ENCODE measurements around the gene TBL1XR1. TPM values are rescaled to one million over a fixed set of nuclear protein-coding genes. Genes with fewer than 3 reads are reported as not detected.

The TBL1XR1 gene
- total RNA-seq, 1 donor from 2014 or later = 90.8 TPM

DNA sequence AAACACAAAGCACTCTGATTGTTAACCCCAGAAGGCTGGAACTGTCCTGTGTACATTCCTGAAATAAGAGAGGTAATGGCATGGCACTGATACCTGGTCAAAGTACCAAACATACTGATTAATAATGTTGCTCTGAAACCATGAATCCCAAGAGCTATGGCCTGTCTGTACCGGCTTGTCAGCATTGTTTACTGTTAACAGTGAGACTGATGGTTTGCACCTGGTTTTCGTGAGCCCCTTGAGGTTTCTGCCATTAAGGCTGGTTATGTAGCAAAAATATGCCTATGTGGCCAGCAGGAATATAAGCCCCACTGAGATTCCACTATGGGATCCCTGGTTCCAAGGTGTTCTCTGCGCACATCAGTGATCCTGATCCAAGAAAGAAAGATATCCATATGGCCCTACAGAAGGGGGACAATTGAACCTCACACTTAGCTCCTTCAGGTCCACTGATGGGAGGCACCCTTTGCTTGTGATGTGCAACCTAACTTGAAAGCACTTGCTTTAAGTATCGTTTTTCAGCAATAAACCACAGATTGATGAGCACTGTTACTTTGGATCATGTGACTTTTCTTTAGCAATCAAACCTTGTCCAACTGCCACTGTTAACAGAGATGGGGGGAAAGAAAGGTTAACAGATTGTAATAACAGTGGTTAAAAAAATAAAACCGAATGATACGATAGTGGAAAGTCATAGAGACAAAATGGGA is 65.2 kb downstream of the TBL1XR1 start:
- intact Hi-C loops (cut with DNase I) = no loop called here
- DNase-seq (no peak), ATAC-seq (ENCODE audit: poor library complexity) (no peak)

DNA sequence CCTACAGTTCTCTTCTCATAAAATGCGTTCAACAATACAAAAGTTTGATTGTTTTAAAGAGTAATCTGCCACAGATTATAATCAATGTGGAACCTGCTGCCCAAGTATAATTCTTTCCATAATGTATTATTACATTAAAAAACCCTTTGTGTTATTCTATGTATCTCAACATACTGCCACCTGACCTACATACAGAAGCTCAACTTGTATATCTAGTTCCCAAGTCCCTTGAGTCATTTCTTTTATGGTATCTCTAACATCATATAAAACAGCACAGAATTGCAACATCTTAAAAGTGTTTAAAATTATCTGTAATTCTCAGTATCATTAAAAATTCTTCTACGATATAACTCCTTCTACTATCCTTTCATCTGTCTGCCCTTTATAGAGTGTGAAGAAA is 70.3 kb downstream of the TBL1XR1 start:
- ATAC-seq (ENCODE audit: poor library complexity) (no peak), DNase-seq (no peak)
- intact Hi-C loops (cut with DNase I) = no loop called here

DNA sequence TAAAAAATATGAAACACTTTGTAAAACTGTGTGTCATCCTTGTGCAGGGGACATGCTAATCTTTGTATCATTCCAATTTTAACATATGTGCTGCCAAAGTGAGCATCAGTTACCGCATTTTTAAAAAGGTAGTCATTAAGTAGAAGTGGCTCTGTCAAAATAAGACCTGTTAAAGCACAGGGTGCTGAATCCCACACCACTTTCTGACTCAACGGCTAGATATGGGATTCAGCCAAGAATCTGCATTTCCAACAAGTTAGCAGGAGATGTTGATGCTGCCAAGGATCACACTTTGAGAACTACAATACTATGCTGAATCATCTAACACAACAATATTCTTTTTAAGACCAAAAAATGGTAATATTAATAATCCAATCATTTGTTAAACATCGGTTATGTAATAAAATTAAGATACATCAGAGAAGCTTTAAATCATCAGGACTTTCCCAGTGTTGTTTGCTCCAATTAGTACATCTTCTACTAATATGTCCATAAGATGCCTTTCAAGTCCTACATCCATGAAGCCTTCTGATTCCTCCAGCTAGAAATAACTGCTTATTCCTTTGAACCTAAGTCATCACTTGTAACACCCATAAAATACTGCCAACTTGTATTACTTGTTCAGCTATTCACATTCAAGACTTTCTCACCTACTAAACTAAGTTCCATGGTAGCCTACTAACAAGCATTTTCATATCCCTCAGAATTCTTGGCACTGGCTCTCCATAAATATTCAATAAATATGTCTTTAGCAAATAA is 71.1 kb downstream of the TBL1XR1 start:
- ATAC-seq (ENCODE audit: poor library complexity) = peak; percentile 83

DNA sequence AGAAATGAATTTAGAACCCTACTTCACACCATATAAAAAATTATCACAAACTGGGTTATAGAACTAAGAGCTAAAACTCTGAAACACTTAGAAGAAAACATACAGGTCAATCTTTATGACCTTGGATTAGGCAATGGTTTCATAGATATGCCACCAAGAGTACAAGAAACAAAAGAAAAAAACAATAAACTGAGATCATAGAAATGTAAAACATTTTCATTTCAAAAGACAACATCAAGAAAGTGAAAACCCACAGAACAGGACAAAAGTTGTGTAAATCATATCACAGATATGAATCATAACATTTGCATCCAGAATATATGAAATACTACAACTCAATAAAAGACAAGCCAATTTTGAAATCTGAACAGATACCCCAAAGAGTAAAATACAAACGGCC is 72.4 kb downstream of the TBL1XR1 start:
- intact Hi-C loops (cut with DNase I) = no loop called here

More for the DNA sequence above, 71.1 kb downstream of the TBL1XR1 start:
- intact Hi-C loops (cut with DNase I) = no loop called here
- DNase-seq = no peak

DNA sequence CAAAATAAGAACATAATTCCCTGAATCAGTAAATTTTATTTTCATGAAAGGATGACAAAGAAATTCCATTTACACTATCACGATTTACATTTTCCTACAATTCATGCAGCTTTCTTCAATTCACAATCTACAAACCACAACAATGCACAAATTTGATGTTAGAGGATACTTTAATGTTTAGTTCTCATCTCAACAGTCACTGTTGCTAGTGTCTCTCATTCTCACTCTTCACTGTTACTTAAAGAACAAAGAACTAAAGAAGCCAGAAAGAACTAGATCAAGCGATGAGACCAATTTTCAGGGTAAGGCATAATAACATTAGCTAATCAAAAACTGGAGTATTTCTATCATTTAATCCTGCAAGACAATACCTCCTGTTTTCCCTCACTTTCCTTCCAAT is 73.5 kb downstream of the TBL1XR1 start:
- DNase-seq = no peak
- no peak for ATAC-seq (ENCODE audit: poor library complexity)
- intact Hi-C loops (cut with DNase I) = no loop called here

More for the DNA sequence above, 72.4 kb downstream of the TBL1XR1 start:
- no peak for DNase-seq
- ATAC-seq (ENCODE audit: poor library complexity) = no peak

DNA sequence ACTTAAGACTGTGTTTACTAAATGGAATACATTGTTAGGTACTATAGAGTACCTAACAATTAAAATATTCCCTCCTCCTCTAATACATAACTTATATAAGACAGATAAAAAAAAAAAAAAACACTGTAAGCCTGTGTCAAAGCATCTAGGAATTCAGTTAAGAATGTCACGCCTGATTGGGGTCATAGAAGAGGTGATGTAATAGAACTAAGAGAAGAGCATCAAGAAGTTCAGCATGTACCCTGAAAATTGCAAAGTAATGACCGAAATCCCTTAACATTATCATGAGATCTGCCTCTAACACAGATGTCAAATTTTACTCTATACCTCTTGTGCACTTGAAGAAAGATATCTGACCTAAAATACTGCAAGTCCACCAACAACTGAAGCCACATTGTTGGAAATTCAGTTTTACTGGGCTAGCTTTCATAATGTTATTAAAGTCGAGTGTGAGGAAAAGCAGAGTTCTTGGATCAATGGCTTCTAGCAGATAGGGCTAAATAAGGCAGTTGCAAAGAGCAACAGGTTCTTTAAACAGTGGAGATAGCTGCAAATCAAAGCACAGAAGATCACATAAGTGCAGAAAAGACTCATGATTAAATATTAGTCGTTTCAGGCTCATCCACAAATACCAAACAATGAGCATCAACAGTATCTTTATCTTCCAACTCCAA is 75.0 kb downstream of the TBL1XR1 start:
- DNase-seq (no peak), ATAC-seq (ENCODE audit: poor library complexity) (no peak)
- intact Hi-C loops (cut with DNase I) = no loop called here

DNA sequence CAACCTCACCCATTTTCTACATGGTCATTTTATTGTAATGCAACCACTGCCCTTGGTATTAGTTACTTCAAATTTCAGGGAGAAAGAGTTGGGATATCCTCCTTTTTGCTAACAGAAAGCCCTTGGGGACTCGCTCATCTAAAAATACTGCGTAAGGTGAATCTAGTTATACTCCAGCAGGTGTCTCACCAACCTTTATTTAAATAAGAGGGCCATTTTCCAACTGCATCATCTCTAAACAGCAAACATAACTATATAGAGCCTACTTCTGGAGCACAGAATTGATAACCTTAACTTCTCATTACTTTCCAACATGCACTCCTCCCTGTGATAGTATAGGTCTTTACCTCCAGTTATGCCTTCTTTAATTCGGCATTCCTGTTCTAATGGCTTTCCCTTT is 77.5 kb downstream of the TBL1XR1 start:
- intact Hi-C loops (cut with DNase I) = no loop called here
- ATAC-seq (ENCODE audit: poor library complexity) (no peak), DNase-seq (no peak)

DNA sequence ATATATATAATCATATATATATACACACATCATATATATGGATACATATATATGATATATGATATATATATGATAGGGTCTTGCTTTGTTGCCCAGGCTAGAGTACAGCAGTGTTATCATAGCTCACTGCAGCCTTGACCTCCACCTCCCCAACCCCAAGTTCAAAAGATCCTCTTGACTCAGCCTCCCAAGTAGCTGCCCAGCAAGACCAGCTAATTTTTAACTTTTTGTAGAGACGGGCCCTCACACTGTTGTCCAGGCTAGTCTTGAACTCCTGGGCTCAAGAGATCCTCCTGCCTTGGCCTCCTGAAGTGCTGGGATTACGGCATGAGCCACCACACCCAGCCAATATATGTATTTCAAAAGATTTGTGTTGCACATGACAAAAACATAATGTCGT is 83.0 kb downstream of the TBL1XR1 start:
- DNase-seq = no peak
- intact Hi-C loops (cut with DNase I) = no loop called here
- no peak for ATAC-seq (ENCODE audit: poor library complexity)

DNA sequence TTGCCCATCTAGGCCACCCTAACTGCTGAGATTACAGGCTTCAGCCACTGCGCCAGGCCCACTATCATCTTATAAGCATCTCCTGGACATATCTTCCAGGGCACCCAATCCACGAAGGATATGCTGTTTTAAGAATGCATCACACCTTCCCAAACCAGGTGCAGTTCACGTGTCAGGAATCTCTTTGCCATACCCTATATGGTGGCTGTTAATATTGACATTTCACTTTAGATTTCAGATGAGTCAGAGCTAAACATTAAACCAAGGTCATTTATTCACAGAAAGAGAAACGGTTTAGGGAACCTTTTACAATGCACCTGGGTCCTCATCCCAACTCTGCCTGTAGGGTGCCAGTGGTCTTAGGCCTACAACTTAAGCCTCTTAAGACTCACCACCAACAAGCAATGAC is 85.7 kb downstream of the TBL1XR1 start:
- ATAC-seq (ENCODE audit: poor library complexity) (no peak), DNase-seq (no peak)
- intact Hi-C loops (cut with DNase I) = no loop called here

DNA sequence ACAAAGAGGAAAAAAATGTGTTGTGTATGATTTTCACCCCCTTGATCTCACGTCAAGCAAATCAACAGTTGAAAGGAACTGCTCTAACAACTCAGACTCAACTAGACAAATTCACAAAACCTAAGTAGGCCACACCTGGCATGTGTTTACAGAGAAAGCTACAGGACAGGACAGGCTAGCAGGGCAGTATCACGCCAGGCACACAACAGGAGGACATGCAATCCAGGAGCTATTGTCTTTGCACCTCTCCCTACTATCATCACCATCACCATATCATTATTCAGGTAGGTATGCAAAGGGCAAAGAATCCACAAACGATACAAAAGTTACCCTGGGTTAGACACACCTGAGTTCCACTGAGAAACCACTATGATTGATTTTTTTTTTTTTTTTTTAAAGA is 86.4 kb downstream of the TBL1XR1 start:
- intact Hi-C loops (cut with DNase I) = no loop called here
- no peak for DNase-seq
- ATAC-seq (ENCODE audit: poor library complexity) = no peak

DNA sequence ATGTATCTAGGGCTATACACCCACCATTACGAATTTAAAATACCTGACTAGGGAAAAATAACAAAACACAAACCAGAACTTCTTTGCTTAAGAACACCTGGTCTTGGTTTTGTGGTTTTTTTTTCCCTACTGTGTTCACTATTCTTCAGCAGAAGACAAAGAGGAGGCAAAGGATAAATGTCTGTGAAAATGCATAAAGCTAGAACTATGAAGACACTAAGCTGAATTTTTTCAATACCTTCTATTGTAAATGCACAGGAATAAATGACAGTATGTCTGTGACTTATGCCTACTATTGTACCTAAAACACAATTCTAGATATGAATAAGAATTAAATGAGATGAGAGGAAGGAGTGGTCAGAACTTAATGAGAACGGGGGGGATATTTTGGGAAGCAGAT is 86.9 kb downstream of the TBL1XR1 start:
- intact Hi-C loops (cut with DNase I) = no loop called here
- ATAC-seq (ENCODE audit: poor library complexity) (no peak), DNase-seq (no peak)

DNA sequence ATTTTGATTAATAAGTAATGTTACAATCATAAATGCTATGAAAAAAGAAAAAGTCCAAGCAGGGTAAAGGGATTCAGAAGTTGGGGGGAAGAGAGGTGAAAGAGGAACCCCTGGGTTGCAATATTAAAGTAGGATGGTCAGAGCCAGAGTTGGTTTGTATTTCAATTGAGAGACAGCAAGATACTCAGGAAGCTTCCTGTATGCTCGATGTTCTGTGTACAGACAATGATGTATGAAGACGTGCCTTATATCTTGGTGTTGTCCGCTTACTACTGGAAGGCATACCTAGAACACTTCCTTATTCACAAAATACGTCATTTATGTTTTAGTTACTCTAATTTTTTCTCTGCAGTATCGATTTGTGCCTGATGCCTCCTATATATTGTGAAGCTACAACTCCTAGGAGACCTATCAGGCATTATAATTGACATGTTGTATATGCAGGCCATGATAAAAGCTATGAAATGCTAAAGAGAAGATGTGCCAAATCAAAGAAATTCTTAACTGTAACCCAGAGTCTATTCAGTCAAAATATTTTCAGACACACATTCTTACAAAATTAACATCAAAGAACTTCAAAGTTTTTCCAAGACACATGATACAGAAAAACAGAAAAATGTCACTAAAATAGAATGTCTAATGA is 87.5 kb downstream of the TBL1XR1 start:
- intact Hi-C loops (cut with DNase I) = no loop called here
- DNase-seq (no peak), ATAC-seq (ENCODE audit: poor library complexity) (no peak)

DNA sequence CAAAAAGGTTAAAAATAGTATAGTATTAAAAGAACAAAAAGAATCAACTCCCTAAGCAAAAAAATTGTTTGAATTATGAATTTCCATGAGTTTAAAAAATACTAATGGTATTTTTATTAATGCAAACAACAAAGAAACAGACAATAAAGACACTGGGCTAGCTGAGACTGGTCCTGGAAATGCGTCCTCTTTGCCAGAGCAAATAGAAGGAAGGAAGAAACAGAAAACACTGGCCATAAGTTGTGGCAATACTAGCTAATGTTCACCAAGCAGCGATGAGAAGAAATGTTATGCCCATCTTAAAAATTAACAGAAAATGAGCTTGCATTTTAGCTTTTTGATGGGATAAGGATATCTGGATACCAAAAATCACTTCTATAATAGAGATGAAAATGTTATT is 88.6 kb downstream of the TBL1XR1 start:
- DNase-seq (no peak), ATAC-seq (ENCODE audit: poor library complexity) (no peak)
- intact Hi-C loops (cut with DNase I) = no loop called here

DNA sequence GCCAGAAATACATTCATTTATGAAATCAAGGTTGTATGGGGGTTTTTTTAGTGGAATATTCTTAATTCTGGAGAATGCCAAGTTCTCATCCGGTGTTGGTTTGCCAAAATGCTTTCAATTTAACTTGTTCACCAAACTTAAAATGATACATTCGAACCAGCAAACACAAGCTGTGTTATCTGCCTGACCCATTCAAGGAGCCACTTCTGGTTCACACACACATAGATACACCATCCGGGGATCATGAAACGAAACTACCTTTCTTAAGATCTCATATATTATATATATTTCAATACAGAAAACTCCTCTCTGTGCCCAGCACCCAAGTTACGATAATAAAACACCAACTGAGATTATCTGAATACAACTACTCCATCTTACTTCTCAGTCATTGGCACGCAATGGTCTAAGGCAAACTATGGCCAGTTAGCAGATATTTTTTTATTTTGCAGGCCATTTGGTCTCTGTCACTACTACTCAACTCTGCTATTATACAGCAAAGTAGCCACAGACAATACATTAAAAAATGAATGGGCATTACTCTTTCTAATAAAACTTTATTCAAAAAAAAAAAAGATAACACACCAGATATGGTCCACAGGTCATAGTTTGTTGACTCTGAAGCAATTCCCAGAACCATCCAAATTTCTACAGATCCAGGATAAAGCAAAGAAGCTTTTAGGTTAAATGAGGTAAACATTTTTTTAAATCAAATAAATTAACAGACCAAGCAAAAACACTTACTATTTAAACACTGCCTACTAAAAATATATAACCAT is 89.6 kb downstream of the TBL1XR1 start:
- intact Hi-C loops (cut with DNase I) = no loop called here
- ATAC-seq (ENCODE audit: poor library complexity) (no peak), DNase-seq (no peak)

DNA sequence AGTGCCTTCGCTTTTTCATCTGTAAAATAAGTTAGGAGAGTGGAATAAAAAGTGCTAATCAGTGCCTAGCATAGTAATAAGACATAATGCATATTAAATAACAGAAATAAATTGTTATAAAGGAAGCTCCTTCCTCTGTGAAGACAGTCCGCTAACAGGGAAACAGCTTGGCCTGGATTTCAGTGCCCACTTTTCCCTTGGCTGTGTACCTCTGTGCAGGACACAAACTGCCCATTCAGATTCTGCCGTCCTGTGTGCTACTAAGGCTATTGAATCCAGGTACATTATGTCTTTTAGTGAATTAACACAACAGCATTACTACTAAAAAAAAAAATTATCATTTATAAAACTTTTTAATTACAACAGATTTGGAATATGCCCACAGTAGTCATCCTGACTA is 90.7 kb downstream of the TBL1XR1 start:
- ATAC-seq (ENCODE audit: poor library complexity) (peak; percentile 52), DNase-seq (no peak)
- intact Hi-C loops (cut with DNase I) = no loop called here

DNA sequence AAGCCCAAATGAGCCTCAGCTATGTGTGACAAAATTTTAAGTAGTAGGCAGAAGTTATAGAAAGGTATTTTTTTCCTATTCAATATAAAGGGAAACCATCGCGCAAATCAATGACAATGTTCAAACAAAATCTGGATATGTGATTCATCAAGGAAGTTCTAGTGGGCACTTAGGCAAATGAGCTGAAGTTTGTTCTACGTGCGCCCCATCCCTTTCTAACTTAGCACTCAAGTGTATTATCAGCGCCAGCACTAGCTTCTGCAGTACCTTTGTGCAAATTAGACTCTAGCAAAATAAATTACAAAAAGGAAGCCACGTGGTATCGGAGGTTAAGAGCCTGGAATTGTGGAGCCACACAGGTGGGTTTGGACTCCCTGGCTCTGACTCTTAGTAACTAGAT is 91.1 kb downstream of the TBL1XR1 start:
- peak; percentile 16 for ATAC-seq (ENCODE audit: poor library complexity)
- intact Hi-C loops (cut with DNase I) = no loop called here

DNA sequence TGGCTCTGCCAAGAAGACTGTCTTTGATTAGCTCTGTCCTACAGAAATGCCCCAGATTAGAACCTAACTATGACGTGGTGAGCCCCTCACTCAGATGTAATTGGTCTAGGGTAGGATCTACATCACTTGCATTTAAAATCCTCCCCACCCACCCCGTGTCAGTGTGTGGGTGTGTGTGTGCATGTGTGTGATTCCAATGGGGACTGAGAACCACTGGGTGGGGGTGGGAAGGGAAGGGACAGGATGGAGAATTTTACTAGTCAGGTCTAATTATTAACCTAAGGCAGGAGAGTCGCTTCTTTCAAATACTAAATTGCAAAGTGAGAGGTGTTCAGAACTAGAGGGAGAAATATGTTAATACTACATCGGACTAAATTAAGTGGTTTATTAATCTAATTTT is 91.7 kb downstream of the TBL1XR1 start:
- ATAC-seq (ENCODE audit: poor library complexity) (no peak), DNase-seq (no peak)
- intact Hi-C loops (cut with DNase I) = no loop called here

More for the DNA sequence above, 91.1 kb downstream of the TBL1XR1 start:
- no peak for DNase-seq

DNA sequence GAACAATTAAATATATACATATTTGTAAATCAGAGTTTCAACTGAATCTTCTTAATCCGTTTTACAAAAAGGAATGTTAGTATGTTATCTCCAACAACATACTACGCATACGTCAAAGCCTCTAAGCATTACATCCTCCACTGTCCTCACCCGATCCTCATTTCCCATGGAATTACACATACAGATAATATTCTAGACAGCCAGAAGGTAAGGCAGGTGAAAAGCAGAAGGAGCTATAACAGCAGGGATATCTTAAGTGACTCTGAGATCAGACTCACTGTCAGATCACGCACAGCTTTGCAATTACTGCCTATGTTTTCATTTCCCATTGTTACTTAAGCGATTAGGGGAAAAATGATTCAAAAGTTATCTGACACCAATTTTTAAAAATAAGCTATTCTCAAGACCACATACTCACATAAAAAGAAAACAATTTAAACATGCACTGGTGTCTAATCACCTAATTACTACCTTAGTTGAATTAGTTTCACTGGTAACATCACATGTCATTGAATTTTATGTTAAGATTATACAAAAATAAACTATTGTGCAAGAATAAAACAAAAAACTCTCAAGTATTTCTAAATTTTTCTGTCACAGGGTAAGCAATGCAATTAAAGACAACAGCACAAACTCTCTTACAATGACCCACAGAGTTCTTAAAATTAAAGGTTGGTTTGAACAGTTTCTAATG is 92.8 kb downstream of the TBL1XR1 start:
- ATAC-seq (ENCODE audit: poor library complexity) (no peak), DNase-seq (no peak)
- intact Hi-C loops (cut with DNase I) = no loop called here
